Prostate gland (tissue), 2 donors: ENCODE results near the gene NUBPL. TPM values are rescaled to one million over a fixed set of nuclear protein-coding genes. Genes with fewer than 3 reads are reported as not detected.

ENCODE experiments used
- DNase-seq: peaks from one replicate; pipeline ENCODE4 v3.0.0-alpha.2; 2019; ENCODE audit warnings: low spot score
- H3K27ac ChIP-seq, 2 donors: fragments of 200-600 bp; sonication (generic); 2 replicates each; pipeline ENCODE4 v1.5.1; 2017 to 2019
- H3K27me3 ChIP-seq: fragments of 200-600 bp; sonication (generic); replicated peaks from 2 replicates; pipeline ENCODE4 v1.5.1; 2019; ENCODE audit not compliant: insufficient read depth
- H3K36me3 ChIP-seq, 2 donors: fragments of 200-600 bp; sonication (generic); 1 replicate in 1 of 2; 2 replicates in 1 of 2; pipeline versions ENCODE4 v1.5.1 to v1.8.1; 2017 to 2019
- H3K4me1 ChIP-seq: fragments of 200-600 bp; sonication (generic); replicated peaks from 2 replicates; pipeline ENCODE4 v1.5.1; 2019
- H3K4me3 ChIP-seq, 2 donors: fragments of 200-600 bp; sonication (generic); 2 replicates each; pipeline ENCODE4 v1.5.1; 2017 to 2019
- H3K9me3 ChIP-seq: fragments of 200-600 bp; sonication (generic); 2 replicates; pipeline ENCODE4 v1.5.1; 2017
- POLR2A ChIP-seq: fragments of 450-650 bp; IDR thresholded peaks from one replicate; pipeline ENCODE4 v1.6.1; 2016; ENCODE audit warnings: antibody characterized with exemption, mild to moderate bottlenecking
- POLR2AphosphoS5 ChIP-seq: sonication (generic); formaldehyde crosslinking; IDR thresholded peaks from one replicate; pipeline ENCODE4 v1.6.1; 2017; ENCODE audit warnings: antibody characterized with exemption
- WGBS: methylation state at CpG from one replicate; pipeline ENCODE4 v1.1.5; 2018; 5-methylcytosine and 5-hydroxymethylcytosine counted together
- intact Hi-C: fragments of 100-400 bp; cut with DNase I; formaldehyde crosslinking; loops from one replicate; pipeline ENCODE4 v1.14.2; 2022
- total RNA-seq, 2 donors: library from RNA; depleted of rRNA; stranded (reverse); fragments of >200 nt; gene quantifications; one replicate each; pipeline ENCODE4 v1.1.0, GENCODE V29; 2016
- TF ChIP-seq, protein P1 (sequence below), 4 experiments: fragments of 200-600 bp in 2 of 4; fragments of 450-650 bp in 2 of 4; sonication (generic) in 2 of 4; IDR thresholded peaks; 1 replicate in 3 of 4; 2 replicates in 1 of 4; pipeline ENCODE4 v1.5.1; 2016 to 2019; ENCODE audit warnings: antibody characterized with exemption in 4 of 4, mild to moderate bottlenecking in 2 of 4, moderate library complexity in 2 of 4

The NUBPL gene
- total RNA-seq, 2 donors from 2014 or later: 6.5 to 12.1 TPM

DNA sequence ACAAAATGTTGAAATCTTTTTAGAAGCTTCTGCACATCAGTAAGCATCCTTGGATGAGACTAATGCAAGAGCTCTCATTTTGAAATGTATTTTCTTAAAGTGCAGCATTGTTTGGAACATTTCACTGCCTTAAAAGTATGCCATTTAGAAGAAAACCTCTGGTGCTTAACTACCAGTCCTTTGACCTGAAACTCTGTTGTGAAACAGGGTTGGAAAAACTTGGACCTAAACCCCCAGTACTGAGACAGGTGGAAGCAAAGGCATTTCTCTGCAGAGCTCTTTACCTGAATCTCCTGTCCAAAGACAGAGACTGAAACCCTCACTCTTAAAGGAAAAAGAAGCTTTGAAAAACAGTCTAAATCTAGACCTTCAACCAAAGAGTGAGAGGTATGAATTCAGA, 207.2 kb downstream of the NUBPL start:
- TF ChIP-seq POLR2A: no peak
- TF ChIP-seq, protein P1, sequence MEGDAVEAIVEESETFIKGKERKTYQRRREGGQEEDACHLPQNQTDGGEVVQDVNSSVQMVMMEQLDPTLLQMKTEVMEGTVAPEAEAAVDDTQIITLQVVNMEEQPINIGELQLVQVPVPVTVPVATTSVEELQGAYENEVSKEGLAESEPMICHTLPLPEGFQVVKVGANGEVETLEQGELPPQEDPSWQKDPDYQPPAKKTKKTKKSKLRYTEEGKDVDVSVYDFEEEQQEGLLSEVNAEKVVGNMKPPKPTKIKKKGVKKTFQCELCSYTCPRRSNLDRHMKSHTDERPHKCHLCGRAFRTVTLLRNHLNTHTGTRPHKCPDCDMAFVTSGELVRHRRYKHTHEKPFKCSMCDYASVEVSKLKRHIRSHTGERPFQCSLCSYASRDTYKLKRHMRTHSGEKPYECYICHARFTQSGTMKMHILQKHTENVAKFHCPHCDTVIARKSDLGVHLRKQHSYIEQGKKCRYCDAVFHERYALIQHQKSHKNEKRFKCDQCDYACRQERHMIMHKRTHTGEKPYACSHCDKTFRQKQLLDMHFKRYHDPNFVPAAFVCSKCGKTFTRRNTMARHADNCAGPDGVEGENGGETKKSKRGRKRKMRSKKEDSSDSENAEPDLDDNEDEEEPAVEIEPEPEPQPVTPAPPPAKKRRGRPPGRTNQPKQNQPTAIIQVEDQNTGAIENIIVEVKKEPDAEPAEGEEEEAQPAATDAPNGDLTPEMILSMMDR (IDR thresholded peaks at IDR 0.05): no peak
- no peak for TF ChIP-seq POLR2AphosphoS5

DNA sequence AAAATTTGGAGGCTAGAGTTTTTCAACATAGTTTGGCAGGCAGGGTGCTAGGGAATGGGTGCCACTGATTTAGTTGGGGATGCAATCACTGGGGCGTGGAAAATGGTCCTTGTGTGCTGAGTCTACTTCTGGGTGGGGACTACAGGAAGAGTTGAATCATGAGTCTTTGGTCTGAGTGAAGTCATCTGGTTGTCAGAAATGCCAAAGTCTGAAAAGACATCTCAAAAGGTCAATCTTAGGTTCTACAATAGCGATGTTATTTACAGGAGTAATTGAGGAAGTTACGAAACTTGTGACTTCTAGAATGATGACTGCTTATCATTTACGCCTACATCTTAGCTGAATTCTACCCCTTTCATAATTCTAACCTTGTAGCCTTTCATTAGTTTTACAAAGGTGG, 209.1 kb downstream of the NUBPL start:
- Histone ChIP-seq H3K4me3 (no peak overlapping the region), H3K9me3 (no peaks in the 10 kb centered on the region), H3K36me3 (no peaks in the 10 kb centered on the region), H3K4me1 (no peaks in the 10 kb centered on the region), H3K27me3 (no peaks in the 10 kb centered on the region), H3K27ac (no peak overlapping the region)
- intact Hi-C loops: no loop called here
- no peak for DNase-seq
- TF ChIP-seq, protein P1 (IDR thresholded peaks at IDR 0.05): no peak
- 93% methylated on average over 4 of the region's 4 CpGs for WGBS

More for the DNA sequence above, 207.2 kb downstream of the NUBPL start:
- Histone ChIP-seq H3K36me3 (no peaks in the 10 kb centered on the region), H3K4me3 (no peak overlapping the region), H3K9me3 (no peaks in the 10 kb centered on the region), H3K4me1 (no peaks in the 10 kb centered on the region), H3K27ac (no peak overlapping the region), H3K27me3 (no peaks in the 10 kb centered on the region)
- intact Hi-C loops: no loop called here
- DNase-seq: no peak

DNA sequence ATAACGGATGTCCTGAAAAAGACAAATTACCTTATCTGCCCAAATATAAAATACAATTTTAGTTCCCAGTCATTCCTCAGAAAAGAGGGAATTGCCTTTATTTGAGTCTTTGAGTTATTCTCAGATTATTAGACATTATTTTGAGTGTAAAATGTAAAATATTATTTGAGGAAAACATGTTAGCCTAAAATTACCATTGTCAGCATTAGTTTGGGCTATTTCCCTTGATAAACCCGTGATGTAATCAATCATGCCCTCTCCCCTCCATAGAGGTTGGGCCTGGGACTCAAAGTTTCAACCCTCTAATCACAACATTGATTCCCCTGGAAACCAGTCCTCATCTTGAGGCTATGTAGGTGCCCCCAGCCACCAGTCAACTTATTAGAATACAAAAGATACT, 213.4 kb downstream of the NUBPL start:
- no peak overlapping the region for H3K4me3 ChIP-seq
- H3K36me3 ChIP-seq: no peaks in the 10 kb centered on the region
- intact Hi-C loops: no loop called here
- no peaks in the 10 kb centered on the region for H3K9me3 ChIP-seq
- TF ChIP-seq, protein P1 (IDR thresholded peaks at IDR 0.05): no peak
- H3K4me1 ChIP-seq: no peaks in the 10 kb centered on the region
- H3K27me3 ChIP-seq: no peaks in the 10 kb centered on the region
- 100% methylated on average over 2 of the region's 2 CpGs for WGBS
- H3K27ac ChIP-seq: no peak overlapping the region
- DNase-seq: no peak

DNA sequence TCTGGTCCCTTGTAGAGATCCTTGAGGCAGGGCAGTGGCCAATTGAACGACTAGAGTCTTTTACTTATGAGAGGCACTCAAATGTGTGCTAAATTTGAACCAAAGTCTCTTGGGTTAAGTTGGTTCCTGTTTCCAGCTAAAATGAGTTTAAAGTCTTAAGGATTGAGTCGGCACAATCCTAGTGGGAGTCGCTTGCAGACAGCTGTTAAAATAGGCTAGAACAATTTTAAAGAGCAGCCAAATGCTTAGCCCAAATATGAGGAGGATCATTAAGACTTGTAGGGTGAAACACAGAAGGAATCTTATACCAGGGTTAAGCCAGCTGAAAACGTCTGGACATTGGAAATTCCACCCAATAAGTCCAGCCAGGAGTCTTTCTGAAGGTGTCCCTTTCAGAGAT, 216.1 kb downstream of the NUBPL start:
- intact Hi-C loops: no loop called here
- TF ChIP-seq, protein P1 (IDR thresholded peaks at IDR 0.05): no peak
- TF ChIP-seq POLR2AphosphoS5 (no peak), POLR2A (no peak)
- Histone ChIP-seq H3K27me3 (no peaks in the 10 kb centered on the region), H3K4me1 (no peaks in the 10 kb centered on the region), H3K4me3 (no peak overlapping the region), H3K27ac (no peak overlapping the region), H3K9me3 (no peaks in the 10 kb centered on the region), H3K36me3 (no peaks in the 10 kb centered on the region)
- 79% methylated on average over 4 of the region's 4 CpGs for WGBS
- no peak for DNase-seq

DNA sequence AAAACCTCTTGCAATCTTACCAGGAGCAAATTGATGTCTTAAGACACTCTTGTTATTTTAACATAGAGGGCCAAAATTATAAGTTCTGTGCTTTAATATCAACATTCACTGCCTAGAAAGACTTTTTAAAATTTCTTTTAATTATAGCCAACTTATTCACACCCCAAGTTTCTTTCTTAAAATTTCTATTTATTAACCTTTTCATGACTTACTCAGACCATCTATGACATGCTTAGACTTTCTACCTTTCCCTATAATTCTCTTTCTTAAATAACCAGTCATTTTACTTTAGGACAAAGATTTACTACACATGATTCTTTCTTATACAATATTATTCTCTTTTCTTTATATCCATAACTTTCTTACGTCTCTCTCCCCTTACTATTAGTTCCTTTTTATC, 220.4 kb downstream of the NUBPL start:
- TF ChIP-seq POLR2A (no peak), POLR2AphosphoS5 (no peak)
- TF ChIP-seq, protein P1 (IDR thresholded peaks at IDR 0.05): no peak
- no peak overlapping the region for H3K27ac ChIP-seq
- H3K4me3 ChIP-seq: no peak overlapping the region
- no peaks in the 10 kb centered on the region for H3K9me3 ChIP-seq
- DNase-seq: no peak
- 100% methylated on average over 1 of the region's 1 CpG for WGBS
- no peaks in the 10 kb centered on the region for H3K27me3 ChIP-seq
- H3K4me1 ChIP-seq: no peaks in the 10 kb centered on the region
- H3K36me3 ChIP-seq: no peaks in the 10 kb centered on the region
- intact Hi-C loops: no loop called here
